GM18502 (cell line): ENCODE measurements around the gene IQCM.
"Not testable (repeated sequence)": the region's sequence is repeated elsewhere in the genome, so short reads cannot be mapped to it uniquely, and the experiment has no call there.

Experiments used
- ATAC-seq: cut with Tn5 transposase; IDR thresholded peaks from one replicate; pipeline ENCODE4 v1.9.1; 2021; ENCODE audit warnings: mild to moderate bottlenecking; ENCODE audit not compliant: unreplicated experiment, poor library complexity

Gene IQCM

DNA sequence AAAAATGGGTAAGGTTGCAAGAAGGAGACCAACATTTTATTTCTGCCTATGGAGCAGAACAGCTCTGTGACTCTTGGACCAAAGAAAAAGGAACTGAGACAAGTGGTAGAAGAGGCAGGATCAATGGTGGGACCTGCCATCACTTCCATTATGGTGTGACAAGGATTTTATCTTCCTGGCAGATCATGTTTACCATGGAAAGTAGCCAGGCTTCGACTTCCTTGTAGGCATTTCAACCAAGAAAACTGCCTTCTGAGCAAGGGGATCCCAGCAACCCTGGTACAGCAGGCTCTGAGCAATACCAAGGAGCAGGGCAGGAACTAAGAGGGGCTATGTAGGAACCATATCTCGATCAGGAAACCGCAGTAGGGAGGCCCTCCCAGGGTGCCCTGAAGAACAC, 317.4 kb downstream of the IQCM start:
- ATAC-seq = no peak

- ATAC-seq = no peak
These were observed 322.2 kb downstream of the IQCM start for GRCh38 chr4:149493492-149493891.

DNA sequence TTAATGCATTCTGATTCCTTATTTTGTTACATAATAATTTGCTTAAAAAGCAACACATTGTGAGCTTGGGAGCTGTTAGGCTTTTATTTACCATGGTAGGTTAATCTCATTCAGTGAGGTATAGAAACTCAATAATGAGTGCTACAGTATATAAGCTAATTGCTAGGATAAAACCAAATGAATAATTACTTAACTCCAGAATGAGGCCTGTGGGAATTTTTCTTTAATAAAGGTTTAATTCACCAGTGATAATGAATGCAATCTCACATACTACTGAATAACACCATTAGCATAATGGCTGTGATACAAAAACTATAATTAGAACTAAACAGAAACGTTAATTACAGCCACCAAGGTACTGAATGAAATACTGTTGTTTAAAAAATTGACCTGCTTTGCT, 326.3 kb downstream of the IQCM start:
- no peak for ATAC-seq

GRCh38 chr4:149486861-149487260, 328.8 kb downstream of the IQCM start:
- ATAC-seq = no peak

DNA sequence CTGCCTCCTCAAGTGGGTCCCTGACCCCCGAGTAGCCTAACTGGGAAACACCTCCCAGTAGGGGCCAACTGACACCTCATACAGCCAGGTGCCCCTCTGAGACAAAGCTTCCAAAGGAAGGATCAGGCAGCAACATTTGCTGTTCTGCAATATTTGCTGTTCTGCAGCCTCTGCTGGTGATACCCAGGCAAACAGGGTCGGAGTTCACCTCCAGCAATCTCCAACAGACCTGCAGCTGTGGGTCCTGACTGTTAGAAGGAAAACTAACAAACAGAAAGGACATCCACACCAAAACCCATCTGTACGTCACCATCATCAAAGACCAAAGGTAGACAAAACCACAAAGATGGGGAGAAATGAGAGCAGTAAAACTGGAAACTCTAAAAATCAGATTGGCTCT, 347.0 kb downstream of the IQCM start:
- ATAC-seq = not testable (repeated sequence)

DNA sequence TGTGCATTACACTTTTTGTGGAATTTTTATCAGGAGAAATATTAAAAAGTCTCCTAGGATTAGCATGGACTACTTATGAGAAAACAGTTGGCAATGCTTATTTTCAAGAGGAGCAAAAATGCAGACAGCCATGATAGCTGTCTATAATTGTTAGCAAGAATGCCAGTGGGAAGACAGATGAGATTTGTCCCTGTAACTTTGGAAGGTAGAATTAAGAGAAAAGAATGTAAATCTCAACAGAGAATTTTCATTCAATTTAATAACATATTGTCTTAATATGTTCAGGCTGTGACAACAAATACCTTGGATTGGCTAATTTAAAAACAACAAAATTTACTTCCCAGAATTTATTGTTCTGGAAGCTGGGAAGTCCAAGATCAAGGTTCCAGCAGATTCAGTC, 349.2 kb downstream of the IQCM start:
- no peak for ATAC-seq

GRCh38 chr4:149465955-149466354, 349.7 kb downstream of the IQCM start:
- ATAC-seq = no peak

DNA sequence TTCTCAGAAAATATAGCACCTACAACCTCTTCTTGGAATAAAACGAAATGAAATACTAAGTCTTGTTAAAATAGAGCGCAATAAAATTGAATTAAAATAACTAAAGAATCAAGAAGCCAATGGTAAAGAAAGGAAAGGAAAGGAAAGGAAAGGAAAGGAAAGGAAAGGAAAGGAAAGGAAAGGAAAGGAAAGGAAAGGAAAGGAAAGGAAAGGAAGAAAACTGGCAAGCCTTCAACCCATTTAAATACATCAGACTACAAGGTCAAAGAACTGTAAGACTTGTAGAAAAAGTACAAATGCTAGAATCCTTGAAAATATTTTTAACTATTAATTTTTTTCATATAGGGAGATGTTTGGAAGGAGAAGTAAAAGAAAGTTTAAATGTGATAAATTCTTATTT, 372.1 kb downstream of the IQCM start:
- ATAC-seq = no peak

DNA sequence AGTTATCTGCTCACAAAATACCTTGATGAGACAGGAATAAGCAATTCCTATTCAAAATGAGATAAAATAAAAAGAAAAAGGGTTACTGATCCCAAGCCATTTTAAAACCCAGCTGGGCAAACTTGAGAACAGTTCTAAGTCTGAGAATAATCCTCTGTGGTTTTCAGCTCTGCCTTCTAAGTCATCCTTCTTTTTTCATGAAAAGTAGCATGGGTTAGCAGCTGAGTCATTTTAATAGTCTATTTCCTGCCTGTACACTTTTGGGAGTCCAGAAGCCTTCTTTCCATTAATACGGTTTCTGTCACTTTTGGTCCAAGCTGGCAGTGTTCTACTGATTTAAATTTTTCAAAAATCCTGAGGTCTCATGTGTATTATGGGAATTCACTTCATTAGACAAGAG, 374.3 kb downstream of the IQCM start:
- ATAC-seq = no peak

DNA sequence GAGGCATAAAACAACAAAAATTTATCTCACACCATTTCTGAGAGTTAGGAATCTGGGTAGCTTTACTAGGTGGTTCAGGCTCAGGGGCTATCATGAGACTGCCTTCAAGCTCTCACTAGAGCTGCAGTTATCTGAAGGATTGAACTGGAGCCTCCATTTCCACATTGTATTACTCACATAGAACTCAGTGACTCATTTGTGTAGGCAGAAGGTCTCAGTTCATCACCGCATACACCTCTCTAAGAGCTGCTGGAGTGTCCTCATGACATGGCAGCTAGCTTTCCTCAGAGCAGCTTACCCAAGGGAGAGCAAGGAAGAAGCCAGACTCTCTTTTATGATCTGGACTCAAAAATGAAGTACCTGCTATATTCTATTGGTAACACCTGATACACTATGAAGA, 389.2 kb downstream of the IQCM start:
- no peak for ATAC-seq

GRCh38 chr4:149409555-149409962, 406.1 kb downstream of the IQCM start:
- no peak for ATAC-seq

- ATAC-seq = no peak
These were observed 406.5 kb downstream of the IQCM start for GRCh38 chr4:149409146-149409545.

DNA sequence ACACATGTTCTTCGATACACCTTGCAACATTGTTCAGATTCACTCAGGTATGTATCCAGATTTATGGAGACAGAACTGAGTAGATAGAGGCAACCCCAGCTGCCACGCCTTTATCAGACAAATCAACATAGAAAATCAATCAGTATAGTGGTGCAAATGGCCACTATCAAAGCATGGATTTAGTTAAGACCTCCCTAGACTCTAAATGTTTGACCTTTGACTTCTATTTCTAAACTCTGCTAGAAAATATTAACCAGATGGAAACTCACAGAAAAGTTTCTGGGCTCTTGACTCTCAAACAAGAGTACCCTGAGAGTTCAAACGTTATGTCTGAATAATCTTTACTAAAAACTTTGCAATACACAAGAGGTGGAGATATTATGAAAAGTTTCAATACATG, 411.5 kb downstream of the IQCM start:
- no peak for ATAC-seq

GRCh38 chr4:149403081-149403480, 412.6 kb downstream of the IQCM start:
- ATAC-seq = no peak

DNA sequence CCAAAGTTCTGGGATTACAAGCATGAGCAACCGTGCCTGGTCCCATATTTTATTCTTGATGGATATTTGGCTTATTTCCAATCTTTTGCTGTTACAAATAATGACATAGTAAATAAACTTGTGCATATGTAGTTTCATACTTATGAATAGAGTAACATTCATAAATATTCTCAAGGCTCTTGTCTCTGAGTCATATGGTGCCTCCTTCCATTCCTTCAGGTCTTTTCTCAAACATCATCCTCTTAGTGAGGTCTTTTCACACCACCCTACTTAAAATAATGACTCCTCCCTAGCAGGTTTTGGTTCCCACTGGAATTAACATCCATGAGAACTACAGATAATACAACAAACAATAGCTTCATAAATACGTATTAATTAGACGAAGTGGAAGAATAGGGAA, 416.6 kb downstream of the IQCM start:
- no peak for ATAC-seq

DNA sequence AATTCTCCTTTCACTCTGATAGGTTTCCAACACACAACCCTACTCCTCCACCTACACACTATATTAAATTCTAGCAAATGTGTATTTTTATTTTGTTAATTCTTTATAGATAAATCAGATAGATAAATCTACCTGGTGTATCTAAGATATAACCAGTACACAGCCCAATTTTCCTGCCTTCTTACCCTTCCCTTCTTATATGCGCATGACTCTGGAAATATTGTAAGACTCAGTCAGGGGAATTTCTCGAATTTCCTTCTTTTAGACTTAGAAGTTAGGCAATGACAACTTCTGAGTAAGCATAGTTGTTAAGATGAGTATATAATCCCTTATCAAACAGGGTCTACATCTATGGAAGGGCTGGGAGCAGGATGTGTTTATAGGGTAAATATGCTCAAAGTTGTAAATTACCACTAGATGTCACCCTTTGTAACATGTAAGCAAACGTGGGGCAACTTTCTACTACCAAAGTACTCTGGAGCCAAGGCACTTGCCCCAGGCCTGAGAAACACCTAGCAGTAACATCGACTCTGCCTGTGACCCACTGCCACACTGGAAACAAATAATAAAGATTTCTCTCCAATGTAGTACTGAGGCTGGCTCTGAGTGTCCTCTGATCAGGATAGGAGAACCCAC, 444.7 kb downstream of the IQCM start:
- ATAC-seq = peak; percentile 84

DNA sequence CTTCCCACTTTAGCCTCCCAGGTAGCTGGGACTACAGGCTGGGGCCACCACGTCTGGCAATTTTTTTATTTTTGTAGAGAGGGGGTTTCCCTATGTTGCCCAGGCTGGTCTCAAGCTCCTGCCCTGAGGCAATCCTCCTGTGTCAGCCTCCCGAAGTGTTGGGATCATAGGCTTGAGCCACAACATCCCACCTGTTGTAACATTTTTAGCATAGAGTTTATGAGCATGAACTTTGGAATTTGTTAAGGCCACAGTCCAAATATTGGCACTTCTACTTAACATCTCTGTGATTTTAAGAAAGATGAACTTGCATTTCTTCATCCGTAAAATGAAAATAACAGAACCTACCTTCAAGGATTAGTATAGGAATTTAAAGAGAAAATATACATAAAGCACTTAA, 445.6 kb downstream of the IQCM start:
- ATAC-seq = no peak

DNA sequence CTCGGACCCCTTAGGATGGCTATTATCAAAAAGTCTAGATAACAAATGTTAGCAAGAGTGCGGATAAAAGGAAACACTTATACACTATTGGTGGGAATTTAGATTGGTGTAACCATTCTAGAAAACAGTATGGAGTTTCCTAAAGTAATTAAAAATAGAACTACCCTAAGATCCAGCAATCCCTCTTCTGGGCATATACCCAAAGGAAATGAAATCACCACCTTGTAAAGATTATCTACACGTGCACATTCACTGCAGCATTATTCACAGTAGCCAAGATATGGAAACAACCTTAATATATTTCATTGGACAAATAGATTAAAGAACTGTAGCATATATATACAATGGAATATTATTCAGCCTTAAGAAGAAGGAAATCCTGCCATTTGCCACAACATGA, 462.4 kb downstream of the IQCM start:
- ATAC-seq = no peak

DNA sequence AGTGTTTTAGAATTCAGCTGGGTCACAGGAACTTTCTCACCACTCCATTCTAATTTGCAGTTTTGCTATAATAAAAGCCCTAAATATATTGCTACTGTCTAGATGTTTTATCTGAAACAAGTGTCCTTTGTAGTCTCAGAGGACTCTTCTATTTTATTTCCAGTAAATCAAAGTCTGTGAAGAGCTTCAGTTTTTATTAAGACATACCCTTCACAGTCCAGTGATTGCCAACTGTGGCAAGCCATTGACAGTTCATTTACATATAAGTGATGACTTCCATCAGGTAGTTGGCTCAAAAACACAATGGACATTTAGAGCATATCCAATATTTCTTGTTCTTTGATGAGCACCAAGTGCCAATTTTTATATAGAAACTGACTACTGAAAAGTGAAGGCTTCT, 466.1 kb downstream of the IQCM start:
- ATAC-seq = no peak

DNA sequence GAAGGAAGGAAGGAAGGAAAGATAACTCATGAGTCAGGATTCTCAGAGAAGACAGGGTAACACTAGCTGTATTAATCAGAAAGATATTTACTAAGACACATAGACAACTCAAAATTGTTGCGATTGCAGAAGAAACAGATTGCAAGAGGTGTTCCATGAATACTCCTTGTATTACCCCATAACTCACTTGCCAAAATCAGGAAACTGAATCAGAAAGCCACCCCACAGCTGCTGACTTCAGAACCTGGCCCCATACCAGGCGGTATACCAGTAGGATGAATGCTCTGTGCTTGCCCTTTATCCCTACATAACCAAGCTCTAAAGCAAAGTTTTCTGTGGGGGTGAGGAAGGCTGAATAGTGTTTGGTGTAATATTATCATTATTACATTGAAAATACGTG, 468.5 kb downstream of the IQCM start:
- no peak for ATAC-seq

DNA sequence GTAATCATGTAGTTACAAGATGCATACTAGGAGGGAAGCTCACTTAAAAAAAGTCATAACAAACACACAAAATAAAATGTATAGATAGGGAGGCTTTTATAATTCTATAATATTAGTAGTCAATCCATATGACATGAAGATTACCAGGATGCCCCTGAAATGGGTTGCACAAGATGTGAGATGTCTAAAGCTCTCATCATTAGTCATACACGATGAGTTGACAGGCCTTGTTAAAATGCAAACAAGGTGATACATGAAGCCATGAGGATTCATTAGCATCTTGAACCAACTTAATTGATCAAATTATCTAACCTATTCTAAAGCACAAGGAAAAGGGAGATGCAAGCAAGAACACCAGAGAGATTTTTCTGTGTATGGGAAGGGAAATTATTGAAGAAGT, 470.2 kb downstream of the IQCM start:
- ATAC-seq = no peak

DNA sequence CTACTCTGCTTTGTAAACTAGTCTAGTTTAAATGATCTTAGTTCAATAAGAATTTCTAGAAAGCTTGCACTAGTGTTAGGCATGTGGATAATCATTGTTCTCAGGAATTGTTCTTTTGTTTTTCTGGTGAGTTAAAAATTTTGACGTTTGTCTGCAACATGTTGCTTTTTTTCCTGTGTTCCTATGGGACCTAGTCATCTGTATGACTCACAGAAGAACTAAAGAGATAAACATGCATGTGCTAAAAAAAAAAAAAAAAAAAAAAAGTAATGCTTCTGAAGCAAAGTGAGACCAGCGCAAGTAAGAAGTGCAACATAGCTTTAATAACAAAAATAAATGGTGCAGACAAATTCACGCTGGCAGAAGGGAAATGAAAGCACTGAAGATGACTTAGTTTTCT, 471.2 kb downstream of the IQCM start:
- ATAC-seq = no peak

DNA sequence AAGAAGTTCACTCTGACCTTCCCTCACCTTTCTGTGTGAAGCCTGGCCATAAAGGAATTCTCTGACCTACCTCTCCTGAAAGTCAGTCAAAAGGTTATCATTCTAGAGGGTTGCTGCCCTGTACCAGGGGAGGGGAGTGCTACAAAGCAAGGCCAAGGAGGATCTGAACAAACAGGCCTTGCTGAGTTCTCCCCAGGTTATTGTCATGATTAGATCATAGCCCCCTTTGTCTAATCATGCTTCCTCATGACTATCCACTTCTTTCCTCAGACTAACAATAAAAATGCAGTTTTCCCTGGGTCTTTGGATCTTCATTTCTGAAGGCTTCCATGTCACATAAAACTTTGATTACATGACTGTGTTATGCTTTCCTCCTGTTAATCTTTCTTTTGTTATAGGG, 472.0 kb downstream of the IQCM start:
- ATAC-seq = no peak
